GM12891 (cell line): ENCODE measurements around the gene ESR1.

Source experiments
- PAX5 ChIP-seq: IDR thresholded peaks from 2 replicates; pipeline ENCODE4 v1.6.1; 2011; ENCODE audit warnings: low read length, moderate library complexity, mild to moderate bottlenecking; ENCODE audit not compliant: insufficient read depth, severe bottlenecking
- POLR2A ChIP-seq: IDR thresholded peaks from 2 replicates; pipeline ENCODE4 v1.6.1; 2011; ENCODE audit warnings: low read depth, low read length, control low read depth
- POLR2AphosphoS5 ChIP-seq: IDR thresholded peaks from 2 replicates; pipeline ENCODE4 v1.6.1; 2011; ENCODE audit warnings: low read depth, low read length, control low read depth
- POU2F2 ChIP-seq: IDR thresholded peaks from 2 replicates; pipeline ENCODE4 v1.6.1; 2011; ENCODE audit warnings: low read depth, mild to moderate bottlenecking, control low read depth, low read length, moderate library complexity
- SPI1 ChIP-seq: IDR thresholded peaks from 2 replicates; pipeline ENCODE4 v1.6.1; 2011; ENCODE audit warnings: low read depth, low read length, control low read depth
- TAF1 ChIP-seq: IDR thresholded peaks from 2 replicates; pipeline ENCODE4 v1.6.1; 2011; ENCODE audit warnings: low read depth, low read length, control low read depth

DNA sequence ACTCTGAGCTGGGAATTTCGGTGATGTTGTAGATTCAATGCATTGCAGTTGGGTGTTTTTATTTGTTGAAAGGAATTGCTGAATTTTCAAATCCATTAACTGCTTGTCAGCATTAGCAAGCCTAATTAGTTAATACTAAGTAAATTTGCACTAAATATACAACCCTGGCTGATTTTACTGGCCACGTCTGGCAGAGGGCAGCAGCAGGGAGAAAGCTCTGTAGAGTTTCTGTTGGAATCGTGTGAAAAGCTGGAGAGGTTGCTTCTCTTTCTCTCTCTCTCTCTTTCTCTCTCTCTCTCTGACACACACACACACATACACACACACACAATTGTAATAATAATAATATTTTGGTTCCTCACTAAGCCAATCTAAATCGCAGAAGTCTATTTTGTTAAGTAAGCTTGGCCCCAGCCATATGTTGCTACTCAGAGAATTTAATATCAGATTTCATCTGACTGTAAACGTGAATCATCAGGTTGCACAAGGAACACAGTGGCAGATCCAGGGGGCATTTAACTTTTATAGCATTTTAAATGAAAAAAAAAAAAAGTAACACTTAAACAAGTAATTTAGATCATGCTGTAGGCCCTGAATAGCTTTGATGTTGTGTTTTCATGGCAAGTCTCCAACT, 289.5 kb downstream of the ESR1 start:
- TF ChIP-seq POLR2A (no peak), PAX5 (no peak), POLR2AphosphoS5 (no peak), SPI1 (no peak), TAF1 (no peak), POU2F2 (no peak)
